ENCODE measurements around the gene SHISA8. TPM values are rescaled to one million over a fixed set of nuclear protein-coding genes. Genes with fewer than 3 reads are reported as not detected.

SHISA8 gene
- total and polyA plus RNA-seq, 10 of the 15 experiments (the other 5 are each of a cell fraction or from before 2014, with no cell fraction given) = 0.06 to 10.1 (median 0.25) TPM

GRCh38 chr22:41952713-41953112, 37.8 kb upstream of the SHISA8 start:
- FAIRE-seq (no peak), ATAC-seq (no peak), DNase-seq (ENCODE audit: low read depth, low spot score) (no peak)
- intact Hi-C loops (cut with micrococcal nuclease; ENCODE audit: unreplicated experiment) (loop anchor here (5.0 kb wide), 1 partner anchor 160 kb away; no protein-coding TSS in a partner anchor), in situ Hi-C loops (cut with MboI) (no loop called here)
- Histone ChIP-seq H3K36me3 (ENCODE audit: control insufficient read depth in 2 of 2, insufficient read depth in 2 of 2, low read length in 1 of 2) (no peaks in the 10 kb centered on the region), H3K9me3 (replicated peaks; ENCODE audit: control insufficient read depth, insufficient read depth, low read length) (no peaks in the 10 kb centered on the region), H3K79me2 (ENCODE audit: control insufficient read depth, insufficient read depth, low read length) (peaks cover 6% of the 10 kb centered on the region), H2AFZ (ENCODE audit: control insufficient read depth, low read depth, low read length) (no peak overlapping the region), H3K4me2 (ENCODE audit: control insufficient read depth, insufficient read depth) (no peak overlapping the region), H3K4me3 (no peak overlapping the region), H3K9ac (ENCODE audit: control insufficient read depth, insufficient read depth, low read length) (no peak overlapping the region), H4K20me1 (ENCODE audit: control insufficient read depth, insufficient read depth) (no peaks in the 10 kb centered on the region), H3K27ac (ENCODE audit: control insufficient read depth, insufficient read depth) (no peak overlapping the region), H3K27me3 (replicated peaks in 1 of 2; ENCODE audit: control insufficient read depth in 2 of 2, insufficient read depth in 2 of 2, low read length in 1 of 2) (no peaks in the 10 kb centered on the region), H3K4me1 (ENCODE audit: control insufficient read depth, insufficient read depth, low read length) (peaks cover 35% of the 10 kb centered on the region)
- no TSS peak for BruUV-seq (replicated peaks)
- ChIA-PET CTCF (interaction anchor here (1.1 to 4.1 kb wide), 10 partner anchors 9 to 255 kb away, joined by 3 to 27 read pairs (median 5); partner anchors contain the start of genes MEI1 and WBP2NL), RAD21 (ENCODE audit: unreplicated experiment) (interaction anchor here (0.8 to 7.9 kb wide), 5 partner anchors 9 to 160 kb away, joined by 4 to 115 read pairs (median 8); partner anchors contain the start of gene TNFRSF13C), POLR2A (interaction anchor here (0.6 to 8.3 kb wide), 7 partner anchors 16 to 484 kb away, joined by 3 to 145 read pairs (median 3); partner anchors contain the start of gene TNFRSF13C), SMC1A (ENCODE audit: uncharacterized antibody, unreplicated experiment) (interaction anchor here (1.1 to 4.3 kb wide), 5 partner anchors 9 to 254 kb away, joined by 3 to 31 read pairs (median 4); partner anchors contain the start of genes MEI1 and TNFRSF13C)
- TF ChIP-seq, protein P1, sequence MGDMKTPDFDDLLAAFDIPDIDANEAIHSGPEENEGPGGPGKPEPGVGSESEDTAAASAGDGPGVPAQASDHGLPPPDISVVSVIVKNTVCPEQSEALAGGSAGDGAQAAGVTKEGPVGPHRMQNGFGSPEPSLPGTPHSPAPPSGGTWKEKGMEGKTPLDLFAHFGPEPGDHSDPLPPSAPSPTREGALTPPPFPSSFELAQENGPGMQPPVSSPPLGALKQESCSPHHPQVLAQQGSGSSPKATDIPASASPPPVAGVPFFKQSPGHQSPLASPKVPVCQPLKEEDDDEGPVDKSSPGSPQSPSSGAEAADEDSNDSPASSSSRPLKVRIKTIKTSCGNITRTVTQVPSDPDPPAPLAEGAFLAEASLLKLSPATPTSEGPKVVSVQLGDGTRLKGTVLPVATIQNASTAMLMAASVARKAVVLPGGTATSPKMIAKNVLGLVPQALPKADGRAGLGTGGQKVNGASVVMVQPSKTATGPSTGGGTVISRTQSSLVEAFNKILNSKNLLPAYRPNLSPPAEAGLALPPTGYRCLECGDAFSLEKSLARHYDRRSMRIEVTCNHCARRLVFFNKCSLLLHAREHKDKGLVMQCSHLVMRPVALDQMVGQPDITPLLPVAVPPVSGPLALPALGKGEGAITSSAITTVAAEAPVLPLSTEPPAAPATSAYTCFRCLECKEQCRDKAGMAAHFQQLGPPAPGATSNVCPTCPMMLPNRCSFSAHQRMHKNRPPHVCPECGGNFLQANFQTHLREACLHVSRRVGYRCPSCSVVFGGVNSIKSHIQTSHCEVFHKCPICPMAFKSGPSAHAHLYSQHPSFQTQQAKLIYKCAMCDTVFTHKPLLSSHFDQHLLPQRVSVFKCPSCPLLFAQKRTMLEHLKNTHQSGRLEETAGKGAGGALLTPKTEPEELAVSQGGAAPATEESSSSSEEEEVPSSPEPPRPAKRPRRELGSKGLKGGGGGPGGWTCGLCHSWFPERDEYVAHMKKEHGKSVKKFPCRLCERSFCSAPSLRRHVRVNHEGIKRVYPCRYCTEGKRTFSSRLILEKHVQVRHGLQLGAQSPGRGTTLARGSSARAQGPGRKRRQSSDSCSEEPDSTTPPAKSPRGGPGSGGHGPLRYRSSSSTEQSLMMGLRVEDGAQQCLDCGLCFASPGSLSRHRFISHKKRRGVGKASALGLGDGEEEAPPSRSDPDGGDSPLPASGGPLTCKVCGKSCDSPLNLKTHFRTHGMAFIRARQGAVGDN (IDR thresholded peaks at IDR 0.05) = no peak
- TF ChIP-seq RUNX3 (IDR thresholded peaks at IDR 0.05; ENCODE audit: low read length) = no peak
- no peak for TF ChIP-seq CREM (IDR thresholded peaks at IDR 0.05; ENCODE audit: low read depth)
- no peak for TF ChIP-seq PKNOX1 (IDR thresholded peaks at IDR 0.05)
- TF ChIP-seq MTA3 (IDR thresholded peaks at IDR 0.05; ENCODE audit: borderline replicate concordance, low read length) = no peak
- TF ChIP-seq SRF (IDR thresholded peaks at IDR 0.05; ENCODE audit: low read depth in 2 of 2, low read length in 2 of 2) = no peak
- 59% methylated on average over 2 of the region's 2 CpGs for WGBS (ENCODE audit: insufficient coverage, insufficient replicate concordance, low lambda C conversion rate, missing lambda C conversion rate)
